SK-N-MC (cell line): ENCODE measurements around the gene LUC7L3.
A peak's percentile ranks its signal among the peaks of the same experiment; 100 is the strongest.
"Not testable (repeated sequence)": the region's sequence is repeated elsewhere in the genome, so short reads cannot be mapped to it uniquely, and the experiment has no call there.

Experiments used
- DNase-seq: peaks from one replicate; pipeline ENCODE4 v3.0.0-alpha.2; 2011; ENCODE audit warnings: low read depth, low spot score
- H3K27ac ChIP-seq: fragments of 200-600 bp; sonication (generic); 2 replicates; pipeline ENCODE4 v1.5.1; 2016; ENCODE audit warnings: mixed run types
- H3K36me3 ChIP-seq: fragments of 200-600 bp; sonication (generic); 2 replicates; pipeline ENCODE4 v1.6.1; 2017; ENCODE audit warnings: antibody characterized with exemption, low read length, mixed read lengths; ENCODE audit not compliant: insufficient read depth
- H3K4me3 ChIP-seq: fragments of 200-600 bp; sonication (generic); 2 replicates; pipeline ENCODE4 v1.5.1; 2016
- H3K9ac ChIP-seq: fragments of 200-600 bp; sonication (generic); 2 replicates; pipeline ENCODE4 v1.8.0; 2017; ENCODE audit warnings: mixed run types, mixed read lengths; ENCODE audit not compliant: insufficient read length
- H3K9me3 ChIP-seq: fragments of 200-600 bp; sonication (generic); 2 replicates; pipeline ENCODE4 v1.6.1; 2017; ENCODE audit warnings: low read depth, mild to moderate bottlenecking, antibody characterized with exemption, low read length, moderate library complexity, mixed read lengths
- EZH2 ChIP-seq: fragments of 200-600 bp; sonication (generic); IDR thresholded peaks from one replicate; pipeline ENCODE4 v1.6.1; 2017; ENCODE audit warnings: antibody characterized with exemption
- FOXP2 ChIP-seq: optimal IDR thresholded peaks from 2 replicates; pipeline ENCODE3; 2011; ENCODE audit warnings: mild to moderate bottlenecking, moderate library complexity; ENCODE audit not compliant: insufficient read depth; ENCODE audit errors: extremely low read length, control extremely low read depth
- POLR2AphosphoS5 ChIP-seq: IDR thresholded peaks from 2 replicates; pipeline ENCODE4 v1.6.1; 2012; ENCODE audit warnings: mild to moderate bottlenecking, low read depth, low read length, borderline replicate concordance

Gene LUC7L3

DNA sequence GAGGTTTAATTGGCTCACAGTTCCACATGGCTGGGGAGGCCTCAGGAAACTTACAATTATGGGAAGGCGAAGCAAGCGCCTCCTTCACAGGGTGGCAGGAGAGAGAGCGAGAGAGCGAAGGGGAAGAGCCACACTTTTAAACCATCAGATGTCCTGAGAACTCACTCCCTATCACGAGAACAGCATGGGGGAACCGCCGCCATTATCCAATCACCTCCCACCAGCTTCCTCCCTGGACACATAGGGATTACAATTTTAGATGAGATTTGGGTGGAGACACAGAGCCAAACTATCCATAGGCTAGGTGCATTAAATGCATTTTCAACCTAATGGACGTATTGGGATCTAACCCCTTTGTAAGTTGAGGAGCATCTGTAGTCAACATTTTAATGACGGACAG is 6.8 kb upstream of the LUC7L3 start:
- TF ChIP-seq FOXP2, result no peak
- no peak for TF ChIP-seq POLR2AphosphoS5
- no peak for TF ChIP-seq EZH2
- no peak overlapping the region for H3K9ac ChIP-seq
- no peak overlapping the region for H3K27ac ChIP-seq
- H3K9me3 ChIP-seq, result no peaks in the 10 kb centered on the region
- no peak overlapping the region for H3K4me3 ChIP-seq
- H3K36me3 ChIP-seq, result no peaks in the 10 kb centered on the region
- DNase-seq, result no peak

DNA sequence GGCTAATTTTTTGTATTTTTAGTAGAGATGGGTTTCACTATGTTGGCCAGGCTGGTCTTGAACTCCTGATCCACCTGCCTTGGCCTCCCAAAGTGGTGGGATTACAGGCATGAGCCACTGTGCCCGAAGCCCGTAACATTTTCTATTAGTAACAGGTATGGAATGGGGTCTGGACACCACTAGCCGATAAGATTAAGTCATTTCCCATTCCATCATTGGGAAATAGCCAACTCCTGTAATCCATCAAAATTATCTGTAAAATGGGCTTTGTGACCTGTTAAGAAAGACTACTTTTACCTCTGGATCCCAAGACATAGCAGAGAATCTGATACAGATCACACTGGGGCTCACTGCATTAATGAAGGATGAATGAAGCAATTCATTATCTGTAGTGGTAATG is 3.9 kb upstream of the LUC7L3 start:
- H3K9ac ChIP-seq, result no peak overlapping the region
- no peak for DNase-seq
- H3K36me3 ChIP-seq, result no peaks in the 10 kb centered on the region; the same call in 1 of the 2 replicates
- TF ChIP-seq FOXP2 (no peak), POLR2AphosphoS5 (no peak), EZH2 (no peak)
- no peak overlapping the region for H3K27ac ChIP-seq
- H3K4me3 ChIP-seq, result no peak overlapping the region
- no peaks in the 10 kb centered on the region for H3K9me3 ChIP-seq

DNA sequence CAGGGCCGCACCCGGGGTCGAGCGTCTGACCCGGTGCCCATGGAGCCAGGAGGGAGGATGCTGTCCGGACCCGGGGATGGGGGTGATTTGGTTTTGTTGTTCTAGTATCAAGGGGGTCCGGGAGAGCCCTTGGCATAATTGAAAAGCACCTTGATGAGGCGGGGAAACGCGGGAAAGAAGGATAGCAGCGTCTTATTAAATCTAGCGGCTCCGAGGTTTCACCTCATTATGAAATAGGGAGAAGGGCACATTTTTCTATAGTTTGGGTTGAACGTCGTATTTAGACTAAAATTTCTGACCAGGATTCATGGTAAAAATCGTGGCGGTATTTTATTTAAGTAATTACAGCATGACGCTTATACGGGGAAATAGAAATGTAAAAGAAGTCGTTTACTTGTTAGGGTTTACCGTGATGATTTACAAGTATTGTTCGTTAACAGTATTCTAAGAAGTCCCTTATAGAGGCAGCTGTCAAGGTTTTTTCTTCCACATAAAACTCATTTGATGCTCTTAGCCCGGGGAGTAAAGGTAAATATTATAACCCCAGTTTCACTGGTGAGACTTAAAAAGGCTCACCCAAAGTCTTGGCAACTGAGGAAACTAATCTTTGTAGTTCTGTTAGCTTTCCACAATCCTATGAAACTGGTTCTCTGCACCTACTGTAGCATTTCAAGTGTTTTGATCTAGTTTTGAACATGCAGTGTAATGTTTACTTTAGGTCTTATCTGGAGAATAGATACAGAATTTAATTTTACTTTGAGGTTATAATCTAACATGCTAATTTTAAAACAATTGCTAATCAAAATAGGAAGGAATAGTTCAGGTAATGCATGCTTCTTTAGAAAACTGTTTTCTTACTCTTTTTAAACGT is 756 bp downstream of the LUC7L3 start:
- TF ChIP-seq POLR2AphosphoS5, result no peak
- TF ChIP-seq EZH2, result no peak
- no peak for DNase-seq
- Histone ChIP-seq H3K9ac (peak overlapping the region; percentile 98), H3K9me3 (no peaks in the 10 kb centered on the region), H3K36me3 (peaks cover 39% of the 10 kb centered on the region), H3K27ac (peak overlapping the region; percentile 96), H3K4me3 (peak overlapping the region; percentile 97)

DNA sequence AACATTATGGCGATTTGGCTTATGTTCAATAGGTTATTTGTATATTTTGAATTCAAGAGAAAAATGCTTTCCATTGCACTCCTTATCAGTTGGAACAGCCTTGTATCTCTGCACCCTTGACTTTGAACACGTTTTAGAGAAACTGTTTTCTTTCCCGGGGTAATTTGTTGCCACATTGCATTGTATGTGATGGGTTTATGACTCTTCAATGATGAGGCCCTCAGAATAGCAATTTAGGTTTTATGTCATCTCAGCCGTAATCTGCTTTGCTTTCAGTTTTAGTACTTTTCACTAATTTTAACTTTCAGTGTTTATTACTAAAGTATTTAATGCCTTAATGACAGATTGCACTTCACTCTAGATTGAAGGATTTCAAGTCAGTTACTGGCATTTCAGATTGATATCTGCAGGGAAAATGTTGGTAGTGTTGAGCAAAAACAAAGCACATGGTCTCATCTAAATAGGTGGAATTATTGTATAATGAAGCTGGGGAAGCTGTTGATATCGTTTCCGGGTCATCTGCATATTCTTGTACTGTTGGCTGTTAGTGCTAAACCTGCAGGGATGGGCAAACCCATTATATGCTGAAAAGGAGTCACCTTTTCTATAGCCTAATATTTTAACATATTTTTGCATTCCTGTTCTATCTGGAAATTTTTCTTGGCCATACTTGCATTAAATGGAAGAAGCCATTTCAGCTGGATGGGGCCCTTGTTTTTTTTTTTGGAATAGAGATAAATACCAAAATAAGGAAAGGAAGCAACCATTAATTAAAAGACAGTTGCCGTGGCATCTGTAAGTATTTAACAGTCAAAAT is 2.0 kb downstream of the LUC7L3 start:
- Histone ChIP-seq H3K9ac (peak overlapping the region; percentile 98), H3K36me3 (peaks cover 42% of the 10 kb centered on the region), H3K4me3 (peak overlapping the region; percentile 97), H3K9me3 (no peaks in the 10 kb centered on the region), H3K27ac (peak overlapping the region; percentile 27; the same call in 1 of the 2 replicates)
- no peak for DNase-seq
- TF ChIP-seq POLR2AphosphoS5, result no peak
- TF ChIP-seq FOXP2, result no peak
- no peak for TF ChIP-seq EZH2

DNA sequence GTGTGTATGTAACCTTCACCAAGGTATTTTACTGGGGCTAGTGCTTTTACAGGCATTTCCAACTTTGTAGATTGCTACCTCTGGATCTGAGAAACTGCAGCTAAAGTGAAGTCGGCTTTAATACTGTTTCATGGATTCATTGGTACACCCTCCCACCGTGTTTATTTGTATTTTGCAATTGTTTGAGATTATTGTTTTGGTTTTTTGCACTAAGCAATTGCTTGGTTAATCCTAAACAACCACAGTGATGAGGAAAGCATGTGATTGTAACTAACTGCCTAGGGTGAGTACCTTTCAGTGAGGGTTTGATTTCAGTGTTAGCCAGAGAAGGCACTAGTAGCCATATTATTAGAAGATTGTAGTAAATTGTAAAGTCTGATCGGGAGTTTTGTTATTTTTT is 3.3 kb downstream of the LUC7L3 start:
- DNase-seq, result no peak
- H3K27ac ChIP-seq, result no peak overlapping the region
- TF ChIP-seq FOXP2 (no peak), POLR2AphosphoS5 (no peak), EZH2 (no peak)
- H3K9me3 ChIP-seq, result no peaks in the 10 kb centered on the region
- peak overlapping the region; percentile 45 for H3K9ac ChIP-seq
- H3K36me3 ChIP-seq, result peaks cover 42% of the 10 kb centered on the region
- H3K4me3 ChIP-seq, result peak overlapping the region; percentile 14

DNA sequence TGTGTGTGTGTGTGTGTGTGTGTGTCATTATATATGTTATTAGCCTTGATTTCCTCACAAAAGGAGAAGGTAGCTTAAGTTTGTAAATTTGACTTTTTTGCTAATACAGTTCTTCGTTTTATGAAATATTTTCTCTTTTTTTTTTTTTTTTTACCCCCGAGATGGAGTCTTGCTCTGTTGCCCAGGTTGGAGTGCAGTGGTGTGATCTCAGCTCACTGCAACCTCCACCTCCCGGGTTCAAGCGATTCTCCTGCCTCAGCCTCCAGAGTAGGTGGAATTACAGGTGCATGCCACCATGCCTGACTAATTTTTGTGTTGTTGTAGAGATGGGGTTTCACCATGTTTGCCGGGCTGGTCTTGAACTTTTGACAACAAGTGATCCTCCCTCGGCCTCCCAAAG is 5.2 kb downstream of the LUC7L3 start:
- DNase-seq, H3K9me3 ChIP-seq, H3K9ac ChIP-seq, H3K4me3 ChIP-seq, H3K27ac ChIP-seq: not testable (repeated sequence)
- peaks cover 47% of the 10 kb centered on the region for H3K36me3 ChIP-seq

DNA sequence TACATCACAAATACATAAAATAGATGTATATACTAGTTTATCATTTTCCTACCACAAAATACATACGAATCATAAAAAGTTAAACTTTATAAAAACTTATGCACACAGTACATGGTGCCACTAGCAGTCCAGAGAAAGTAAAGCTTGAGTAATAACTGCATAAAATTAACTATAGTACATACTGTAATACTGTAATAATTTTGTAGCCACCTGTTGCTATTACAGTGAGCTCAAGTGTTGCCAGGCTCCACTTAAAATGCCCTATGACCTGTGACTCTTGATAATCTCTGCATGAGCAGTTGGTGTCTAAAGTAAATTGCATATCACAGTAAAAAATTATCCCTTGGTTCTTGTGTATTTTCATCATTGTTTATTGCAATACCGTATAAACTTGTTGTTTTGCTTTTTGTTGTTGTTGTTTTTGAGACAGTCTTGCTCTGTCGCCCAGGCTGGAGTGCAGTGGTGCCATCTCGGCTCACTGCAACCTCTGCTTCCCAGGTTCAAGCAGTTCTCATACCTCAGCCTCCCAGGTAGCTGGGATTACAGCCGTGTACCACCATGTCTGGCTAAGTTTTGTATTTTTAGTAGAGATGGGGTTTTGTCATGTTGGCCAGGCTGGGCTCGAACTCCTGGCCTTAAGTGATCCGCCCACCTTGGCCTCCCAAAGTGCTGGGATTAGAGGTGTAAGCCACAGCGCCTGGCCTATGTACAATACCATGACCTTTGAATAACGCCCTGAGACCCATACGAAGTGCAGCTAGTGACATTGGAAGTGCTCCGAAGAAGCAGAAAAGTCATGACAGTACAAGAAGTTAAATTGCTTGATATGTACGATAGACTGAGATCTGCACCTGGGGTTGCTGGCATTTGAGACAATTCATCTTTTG is 6.6 kb downstream of the LUC7L3 start:
- DNase-seq, result no peak
- TF ChIP-seq FOXP2, result no peak
- Histone ChIP-seq H3K4me3 (no peak overlapping the region), H3K9me3 (no peaks in the 10 kb centered on the region), H3K36me3 (peaks cover 43% of the 10 kb centered on the region), H3K9ac (no peak overlapping the region), H3K27ac (no peak overlapping the region)

DNA sequence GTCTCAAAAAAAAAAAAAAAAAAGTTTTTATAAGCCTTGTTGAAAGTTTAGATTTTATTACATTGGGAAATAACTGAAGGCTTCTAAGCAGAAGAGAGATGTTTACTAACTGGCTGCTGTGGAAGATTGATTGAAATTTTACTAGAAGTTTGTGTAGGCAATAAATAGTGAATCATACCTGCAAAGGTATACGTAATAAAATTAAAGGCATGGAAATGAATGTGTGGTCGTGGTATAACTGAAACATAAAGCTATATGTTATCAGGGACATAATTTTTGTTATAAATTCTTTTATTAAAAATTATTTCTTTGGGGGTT is 8.7 kb downstream of the LUC7L3 start:
- H3K4me3 ChIP-seq, result no peak overlapping the region
- TF ChIP-seq POLR2AphosphoS5, result no peak
- TF ChIP-seq EZH2, result no peak
- no peak for TF ChIP-seq FOXP2
- no peak for DNase-seq
- no peak overlapping the region for H3K9ac ChIP-seq
- H3K36me3 ChIP-seq, result peaks cover 26% of the 10 kb centered on the region
- no peaks in the 10 kb centered on the region for H3K9me3 ChIP-seq
- H3K27ac ChIP-seq, result no peak overlapping the region
